NCI-H146 treated with DMSO at 0.1 percent for 48 hours (cell line): ENCODE results near the gene MAGI2.
"Not testable (repeated sequence)": the region's sequence is repeated elsewhere in the genome, so short reads cannot be mapped to it uniquely, and the experiment has no call there.

Experiments
- DNase-seq: peaks from one replicate; lab custom pipeline; 2025; ENCODE audit not compliant: unreplicated experiment; lab: John Stamatoyannopoulos, UW

MAGI2 gene

DNA sequence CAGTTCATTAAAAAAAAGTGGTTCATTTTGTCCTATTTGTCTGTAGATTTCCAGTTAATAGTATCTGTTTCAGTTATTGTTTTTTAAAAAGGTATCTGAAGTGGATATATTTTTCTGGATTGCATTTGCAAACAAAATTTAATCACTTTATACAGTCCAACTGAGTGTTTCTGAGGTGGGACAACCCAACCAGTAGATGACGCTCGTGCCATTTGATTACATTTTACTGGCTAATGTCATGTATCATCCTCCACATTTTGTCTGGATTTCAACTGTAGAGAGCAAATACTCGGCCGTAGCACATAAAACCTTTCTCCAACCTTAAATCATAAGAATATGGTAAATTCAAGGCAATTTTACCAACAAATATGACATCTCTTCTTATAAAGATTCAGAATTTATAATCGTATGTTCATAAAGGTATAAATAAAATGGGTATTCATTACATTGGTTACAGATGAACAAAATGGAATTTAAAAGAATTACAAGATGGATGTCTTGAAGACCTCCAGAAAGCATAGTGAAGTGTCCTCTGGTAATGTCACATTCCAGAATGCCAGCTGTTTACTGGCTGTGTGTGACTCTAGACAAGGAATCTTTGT lies 865.9 kb downstream of the MAGI2 start:
- DNase-seq, result no peak

DNA sequence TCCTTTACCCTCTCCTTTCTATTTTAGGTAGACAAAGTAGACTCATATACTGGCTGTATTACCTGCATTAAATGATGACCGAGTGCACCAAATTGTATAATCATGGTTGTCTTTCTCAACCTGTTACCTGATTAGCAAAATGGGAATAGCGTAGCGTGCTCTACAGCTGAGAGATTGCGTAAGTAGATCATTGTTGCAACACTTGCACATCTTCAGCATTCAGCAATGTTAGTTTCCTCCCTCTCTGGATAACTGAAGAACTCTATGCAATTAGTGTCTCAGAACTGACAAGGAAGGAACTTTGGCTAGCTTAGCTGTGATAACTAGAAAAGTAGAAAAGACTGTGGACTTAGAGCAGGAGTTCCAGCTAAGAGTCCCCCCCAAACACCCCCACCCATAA lies 867.5 kb downstream of the MAGI2 start:
- DNase-seq, result no peak

DNA sequence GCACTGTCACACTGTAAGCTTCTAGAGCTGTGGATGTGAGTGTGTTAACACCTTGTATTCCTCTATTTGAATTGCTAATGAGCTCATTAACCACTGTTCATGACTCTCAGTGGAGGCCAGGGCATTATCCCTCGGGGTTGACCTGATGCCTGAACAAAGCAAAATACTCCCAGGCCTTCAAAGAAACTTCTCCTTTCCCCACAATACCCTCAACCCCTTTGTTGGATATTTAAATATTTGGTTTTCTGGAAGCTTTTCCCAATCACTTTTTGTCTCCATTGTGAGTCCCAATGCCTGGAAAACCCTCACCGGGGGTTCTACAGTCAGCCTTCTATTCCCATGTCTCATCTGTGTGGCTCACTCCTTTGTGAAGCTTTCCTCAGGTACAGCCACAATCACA lies 874.8 kb downstream of the MAGI2 start:
- DNase-seq, result no peak

DNA sequence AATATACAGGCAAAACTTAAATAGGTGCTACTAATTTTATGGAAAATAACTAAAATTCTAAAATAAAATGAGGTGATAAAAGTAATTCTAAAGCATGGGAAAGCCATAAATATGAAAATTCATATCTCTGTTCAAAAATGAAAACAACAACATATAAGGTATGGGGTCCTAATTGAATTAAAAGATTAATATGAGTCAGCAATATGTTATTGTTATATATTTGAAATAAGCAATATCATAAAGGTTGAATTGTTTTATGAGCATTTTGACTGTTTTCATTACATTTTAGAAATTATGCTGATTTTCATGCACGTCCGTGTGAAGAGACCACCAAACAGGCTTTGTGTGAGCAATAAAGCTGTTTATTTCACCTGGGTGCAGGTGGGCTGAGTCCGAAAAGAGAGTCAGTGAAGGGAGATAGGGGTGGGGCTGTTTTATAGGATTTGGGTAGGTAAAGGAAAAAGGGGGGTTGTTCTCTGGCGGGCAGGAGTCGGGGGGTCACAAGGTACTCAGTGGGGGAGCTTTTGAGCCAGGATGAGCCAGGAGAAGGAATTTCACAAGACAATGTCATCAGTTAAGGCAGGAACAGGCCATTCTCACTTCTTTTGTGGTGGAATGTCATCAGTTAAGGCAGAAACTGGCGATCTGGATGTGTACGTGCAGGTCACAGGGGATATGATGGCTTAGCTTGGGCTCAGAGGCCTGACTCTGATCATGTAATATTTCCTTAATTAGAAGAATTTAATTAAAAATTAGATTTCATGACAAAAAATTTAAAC lies 876.1 kb downstream of the MAGI2 start:
- not testable (repeated sequence) for DNase-seq

DNA sequence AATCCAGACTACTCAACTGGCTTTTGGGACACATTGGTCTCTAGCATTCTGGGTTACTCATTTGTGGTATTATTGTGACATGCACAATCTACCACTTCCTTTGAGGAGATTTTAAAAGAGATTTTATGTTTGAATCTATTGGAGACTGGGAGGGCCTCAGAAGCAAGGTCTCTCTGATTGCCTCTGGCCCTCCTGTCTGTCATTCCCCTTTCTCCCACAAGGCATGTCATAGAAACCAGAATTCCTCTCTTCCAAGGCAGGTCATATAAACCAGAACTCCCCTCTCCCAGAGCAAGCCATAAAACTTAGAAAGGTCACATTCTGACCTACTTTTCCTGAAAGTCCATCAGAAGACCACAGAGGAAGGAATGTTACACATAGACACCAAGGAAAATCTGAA lies 877.2 kb downstream of the MAGI2 start:
- DNase-seq, result no peak

DNA sequence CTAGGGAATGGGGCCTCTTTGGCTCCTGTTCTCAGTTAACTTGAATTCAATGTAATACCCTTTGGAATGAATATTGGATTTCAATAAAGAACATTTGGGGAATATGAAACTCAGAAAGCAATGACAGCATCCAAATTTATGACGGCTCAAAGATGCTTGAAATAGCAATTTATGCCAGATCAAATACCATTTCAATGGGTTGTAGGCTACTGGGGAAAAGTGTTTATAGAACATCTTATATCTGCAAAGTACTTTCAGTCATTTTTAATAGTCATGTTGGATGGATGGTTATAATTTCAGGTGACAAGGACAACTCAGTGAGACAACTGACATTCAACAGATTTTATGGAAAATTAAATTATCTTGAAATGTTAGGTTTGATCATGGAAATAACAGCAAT lies 882.2 kb downstream of the MAGI2 start:
- DNase-seq, result no peak

DNA sequence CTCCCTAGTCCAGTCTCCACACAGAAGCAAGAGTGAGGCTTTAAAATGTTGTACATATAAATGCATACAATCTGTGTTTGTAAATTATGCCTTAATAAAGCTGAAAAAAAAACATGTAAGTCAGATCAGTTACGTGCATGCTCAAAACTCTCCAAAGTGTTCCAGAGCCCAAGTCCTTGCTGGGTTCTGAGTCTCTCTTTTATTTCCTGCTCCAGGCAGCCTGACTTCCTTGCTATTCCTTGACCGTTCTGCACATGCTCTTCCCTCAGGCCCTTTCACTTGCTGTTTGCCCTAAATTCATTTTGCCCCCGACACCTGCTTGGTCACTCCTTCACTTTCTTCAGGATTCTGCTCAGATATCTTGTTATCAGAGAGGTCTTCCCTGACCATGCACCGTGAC lies 884.8 kb downstream of the MAGI2 start:
- DNase-seq, result no peak

DNA sequence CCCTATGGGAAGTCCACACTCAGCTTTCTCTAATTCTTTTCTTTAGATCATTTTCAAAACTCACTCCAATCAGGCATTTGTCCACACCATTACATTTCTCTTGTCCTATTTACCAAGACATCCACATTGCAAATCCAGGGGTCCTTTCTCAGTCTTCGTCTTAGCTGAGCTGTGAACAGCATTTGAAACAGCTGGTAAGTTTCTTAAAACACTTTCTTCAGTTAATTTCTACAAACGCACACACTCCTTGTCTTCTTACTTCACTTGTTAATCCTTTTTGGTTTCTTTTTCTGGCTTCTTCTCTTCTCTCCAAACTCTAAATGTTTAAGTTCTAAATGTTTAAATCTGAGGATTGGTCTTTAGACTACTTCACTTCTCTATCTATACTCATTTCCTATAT lies 885.6 kb downstream of the MAGI2 start:
- DNase-seq, result no peak

DNA sequence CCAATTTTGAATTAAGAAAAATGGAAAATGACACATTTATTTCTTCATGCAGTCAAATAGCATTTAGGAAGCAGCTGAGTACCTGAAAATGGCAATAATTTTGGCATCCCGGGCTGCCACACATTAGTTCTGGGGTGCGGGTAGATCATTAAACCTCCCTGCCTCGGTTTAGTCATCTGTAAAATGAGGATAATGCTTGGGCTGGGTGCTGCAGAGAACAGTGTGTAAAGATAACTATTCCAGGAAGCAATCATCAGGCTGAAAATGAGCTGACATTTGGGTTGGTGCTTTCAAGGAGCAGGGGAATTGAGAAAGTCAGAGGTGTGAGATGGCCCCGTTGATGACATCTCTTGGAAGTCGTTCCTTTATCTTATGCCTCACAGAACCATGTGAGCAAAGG lies 887.7 kb downstream of the MAGI2 start:
- DNase-seq, result no peak

DNA sequence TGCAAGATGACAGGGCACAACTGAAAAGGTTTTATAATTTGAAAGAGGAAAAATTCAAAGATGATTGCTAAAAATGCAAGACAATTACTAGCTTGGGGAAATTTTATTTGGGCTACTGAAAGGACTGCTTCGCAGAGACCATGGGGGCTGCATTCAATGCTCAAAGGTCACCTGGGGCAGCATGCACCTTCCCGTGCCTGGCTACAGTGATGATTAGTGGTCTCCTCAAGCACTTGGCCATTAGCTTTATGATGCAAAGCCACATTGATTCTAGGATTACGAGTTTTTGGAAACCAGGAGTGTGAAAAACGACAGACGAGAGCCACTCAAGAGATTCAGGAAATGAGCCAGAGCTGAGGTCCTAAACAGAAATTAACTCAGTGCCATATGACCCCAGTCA lies 890.3 kb downstream of the MAGI2 start:
- DNase-seq, result no peak

DNA sequence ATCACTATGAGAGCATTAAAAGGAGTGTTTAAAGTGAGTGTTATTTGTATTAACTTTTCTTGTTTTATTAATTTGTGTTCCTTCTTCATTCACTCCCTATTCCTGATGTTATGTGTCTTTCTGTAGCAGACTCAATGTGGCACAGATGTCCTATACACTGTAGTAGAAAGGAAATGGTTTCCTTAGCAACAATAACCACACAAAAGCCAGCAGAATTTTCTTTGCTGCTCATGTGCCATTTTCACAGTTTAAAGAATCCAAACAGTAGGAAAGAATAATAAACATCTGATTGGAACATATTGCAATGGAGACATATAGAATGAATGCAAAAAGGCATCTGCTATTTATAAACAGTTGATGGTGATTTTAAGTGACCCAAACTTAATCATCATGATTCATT lies 891.3 kb downstream of the MAGI2 start:
- no peak for DNase-seq

DNA sequence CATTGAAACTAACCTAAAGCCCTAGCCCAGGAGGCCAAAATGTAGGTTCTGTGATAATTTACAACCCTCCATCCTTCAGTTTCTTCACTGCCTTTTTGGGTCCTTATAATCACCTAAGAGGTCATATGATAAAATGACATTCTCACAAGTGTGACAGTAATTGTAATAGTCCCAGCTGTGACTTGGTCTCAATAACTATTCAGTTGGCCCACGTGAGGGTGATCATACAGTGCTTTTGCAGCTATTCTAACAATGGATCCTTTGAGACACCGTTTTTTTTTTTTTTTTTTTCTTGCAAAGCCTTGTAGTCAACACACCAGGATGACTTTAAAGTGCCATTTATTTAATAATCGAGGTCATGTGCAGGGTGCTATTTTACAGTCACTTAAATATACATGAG lies 894.9 kb downstream of the MAGI2 start:
- no peak for DNase-seq

DNA sequence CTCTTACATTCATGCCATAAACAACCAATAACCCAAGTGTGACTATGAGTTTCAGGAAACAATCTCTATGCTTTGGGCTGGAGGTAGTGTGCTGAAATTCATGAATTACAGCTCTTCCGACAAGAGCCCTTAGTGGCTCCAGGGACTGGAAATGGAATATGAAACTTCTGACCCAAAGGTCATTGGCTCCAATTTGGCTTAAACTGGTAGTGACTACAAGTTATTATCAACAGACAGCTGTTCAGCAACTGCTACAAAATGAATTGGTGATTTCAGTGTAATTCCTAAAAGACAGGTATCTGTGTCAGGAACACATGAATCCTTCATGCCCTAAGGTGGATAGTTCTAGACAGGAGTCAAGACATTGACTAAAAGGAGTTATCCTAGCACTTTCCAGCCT lies 909.5 kb downstream of the MAGI2 start:
- no peak for DNase-seq

DNA sequence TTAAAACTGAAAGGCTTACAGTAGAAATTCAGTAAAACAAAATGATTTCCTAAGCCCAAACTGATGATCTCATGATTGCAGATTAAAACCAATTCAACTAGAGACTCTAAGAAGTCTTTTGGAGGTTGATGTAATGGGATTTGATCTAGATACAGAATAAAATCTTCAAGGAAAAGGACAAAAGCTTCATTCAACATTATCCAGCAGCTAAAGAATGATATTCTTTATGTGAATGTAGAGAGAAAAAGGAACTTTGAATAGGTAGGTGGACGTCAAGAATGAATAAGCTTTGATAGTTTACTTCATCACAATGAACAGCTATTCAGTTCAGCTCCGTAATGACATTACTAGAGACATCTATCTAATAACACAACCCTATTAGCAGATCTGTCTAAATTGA lies 910.5 kb downstream of the MAGI2 start:
- DNase-seq, result no peak

DNA sequence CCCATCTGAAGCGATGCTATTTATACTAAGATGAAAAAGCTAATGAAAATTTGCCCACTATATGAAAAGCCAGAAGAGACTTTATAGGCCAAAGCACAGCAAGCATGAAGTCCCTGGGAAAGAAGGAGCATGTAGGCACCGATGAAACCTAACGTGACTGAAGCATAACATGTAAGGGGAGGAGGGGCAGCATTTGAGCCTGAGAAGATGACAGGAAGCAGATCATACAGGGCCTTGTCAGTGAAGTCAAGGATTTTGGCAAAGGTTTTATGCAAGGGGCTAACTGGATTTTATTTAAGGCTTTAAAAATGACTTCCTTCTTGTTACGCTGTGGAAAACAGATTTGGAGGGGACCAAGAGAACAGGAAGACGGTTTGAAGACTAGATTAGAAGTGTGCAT lies 910.9 kb downstream of the MAGI2 start:
- DNase-seq, result no peak

DNA sequence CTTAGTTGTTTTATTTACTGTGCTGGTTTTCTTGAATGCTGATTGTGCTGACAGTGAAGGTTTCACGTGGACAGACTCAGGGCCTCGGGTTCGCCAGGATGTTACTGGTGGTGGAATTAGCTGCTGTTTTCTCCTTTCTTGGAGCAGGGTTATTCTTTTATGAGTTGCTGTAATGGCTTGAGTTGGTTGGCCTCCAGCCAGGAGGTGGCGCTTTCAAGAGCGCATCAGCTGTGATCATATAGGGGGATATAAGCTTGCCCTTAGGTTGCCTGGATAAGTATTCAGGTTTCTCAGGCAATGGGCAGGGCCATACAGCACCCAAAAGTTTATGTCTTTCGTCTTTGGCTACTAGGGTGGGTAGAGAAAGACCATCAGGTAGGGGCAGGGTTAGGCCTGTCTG lies 913.6 kb downstream of the MAGI2 start:
- no peak for DNase-seq

DNA sequence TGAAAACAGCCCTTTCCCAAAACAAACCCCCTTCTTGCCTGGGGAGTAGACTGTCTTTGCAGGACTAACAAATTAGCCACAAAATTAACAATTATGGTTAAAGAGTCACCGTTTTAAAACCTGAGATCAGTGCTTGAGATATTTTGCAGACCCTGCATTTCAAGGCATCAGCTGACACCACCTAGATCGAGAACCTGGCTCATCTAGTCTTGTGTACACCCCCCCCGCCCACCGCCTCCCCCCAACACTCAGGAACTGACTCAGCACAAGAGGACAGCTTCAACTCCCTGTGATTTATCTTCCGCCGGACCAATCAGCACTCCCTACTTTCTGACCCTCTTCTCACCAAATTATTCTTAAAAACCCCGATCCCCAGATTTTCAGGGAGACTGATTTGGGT lies 917.8 kb downstream of the MAGI2 start:
- no peak for DNase-seq

DNA sequence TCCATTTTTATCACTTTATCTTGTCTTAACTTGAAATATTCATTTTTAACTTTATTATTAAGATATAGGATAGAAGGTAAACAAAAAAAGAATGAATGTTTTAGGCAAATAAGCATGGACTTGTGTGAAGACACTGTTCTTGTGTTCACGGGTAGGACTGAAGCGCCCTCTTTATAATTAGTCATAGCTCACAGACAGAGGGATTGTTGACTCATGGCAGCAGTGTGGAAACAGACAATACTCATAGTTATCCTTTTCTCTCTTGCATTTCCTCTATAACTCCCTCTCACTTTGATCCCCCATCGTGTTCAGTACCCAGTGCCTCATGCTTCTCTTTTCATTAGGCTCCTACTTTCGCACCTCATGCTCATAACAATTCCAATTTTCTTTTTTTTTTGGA lies 923.1 kb downstream of the MAGI2 start:
- DNase-seq, result no peak

DNA sequence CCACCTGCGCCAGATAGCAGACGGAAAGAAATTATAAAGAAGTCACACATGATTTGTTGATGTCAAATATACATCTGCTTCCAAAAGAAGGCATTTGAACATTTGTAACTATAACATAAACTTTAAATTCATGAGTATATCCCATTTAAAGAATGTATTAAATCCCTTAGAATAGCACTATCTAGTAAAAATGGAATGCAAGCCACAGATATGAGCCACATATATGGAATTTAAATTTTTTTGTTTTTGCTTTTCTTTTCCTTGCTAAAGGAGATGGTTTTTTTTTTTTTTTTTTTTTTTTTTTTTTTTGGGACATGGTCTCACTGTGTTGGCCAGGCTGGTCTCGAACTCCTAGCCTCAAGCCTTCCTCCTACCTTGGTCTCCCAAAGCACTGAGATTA lies 924.1 kb downstream of the MAGI2 start:
- DNase-seq, result no peak

DNA sequence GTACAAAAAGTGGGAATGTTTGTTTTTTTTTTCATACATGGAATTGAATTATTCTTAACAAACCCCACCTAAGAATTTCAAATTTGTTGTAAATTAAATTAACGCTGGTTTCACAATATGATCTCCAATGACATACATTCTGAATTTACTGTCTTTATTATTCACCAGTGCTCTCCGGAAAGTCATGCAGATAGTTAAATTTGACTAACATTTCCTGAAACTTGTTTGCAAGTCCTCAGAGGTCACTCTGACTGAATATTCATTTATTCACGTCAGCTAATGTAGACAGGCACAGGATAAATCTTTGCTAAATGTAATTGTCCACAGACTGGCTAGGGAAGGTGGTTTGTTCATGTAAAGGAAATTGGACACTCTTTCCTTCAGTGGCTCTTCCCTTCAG lies 924.5 kb downstream of the MAGI2 start:
- DNase-seq, result no peak

DNA sequence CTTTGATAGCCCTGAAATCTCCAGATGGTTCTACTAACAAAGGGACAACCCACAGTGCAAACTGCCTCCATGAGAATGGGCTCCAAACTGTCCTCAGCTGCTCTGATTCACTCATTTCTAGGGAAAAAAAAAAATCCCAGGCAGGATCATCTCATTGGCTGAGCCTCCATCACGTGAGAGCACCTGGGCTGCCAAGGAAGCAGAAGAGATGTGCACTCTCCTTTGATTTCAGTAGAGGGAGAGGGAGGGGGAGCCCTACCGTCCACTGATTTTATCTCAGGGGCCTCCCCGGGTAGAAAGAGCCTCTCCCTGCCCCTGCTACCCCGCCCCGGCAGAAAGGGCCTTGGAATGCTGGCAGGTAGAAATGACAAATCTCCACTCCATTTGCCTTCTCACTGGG lies 929.5 kb downstream of the MAGI2 start:
- no peak for DNase-seq

DNA sequence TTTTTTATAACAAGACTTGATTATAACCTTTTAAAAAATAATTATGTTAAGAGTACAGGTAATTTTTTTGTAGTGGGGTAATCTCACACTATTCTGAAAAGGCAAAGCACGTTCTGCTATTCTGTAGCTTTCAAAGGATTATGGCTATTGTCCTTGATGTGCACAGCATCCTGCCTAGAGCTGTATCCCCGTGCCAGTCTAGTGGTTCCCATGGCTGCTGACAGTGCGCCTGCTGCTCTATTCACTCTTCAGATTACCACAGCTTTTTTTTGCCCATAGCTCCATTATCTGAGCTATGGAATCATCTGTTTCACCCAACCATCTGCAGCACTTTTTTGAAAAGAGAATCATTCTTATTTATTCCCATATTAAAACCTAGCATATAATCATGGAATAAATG lies 931.5 kb downstream of the MAGI2 start:
- no peak for DNase-seq

DNA sequence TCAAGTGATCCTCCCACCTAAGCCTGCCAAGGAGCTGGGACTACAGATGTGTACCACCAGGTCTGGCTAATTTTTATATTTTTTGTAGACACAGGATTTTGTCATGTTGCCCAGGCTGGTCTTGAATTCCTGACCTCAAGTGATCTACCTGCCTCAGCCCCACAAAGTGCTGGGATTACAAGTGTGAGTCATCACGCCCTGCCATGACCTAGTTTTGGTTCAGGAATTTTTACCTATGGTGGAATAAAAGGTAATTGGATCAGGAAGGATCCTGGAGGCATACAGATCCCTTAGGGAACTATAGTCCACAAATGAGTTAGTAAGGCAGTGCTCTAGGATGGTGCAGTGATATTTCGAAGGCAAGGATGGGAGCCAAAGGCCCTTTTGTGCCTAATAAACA lies 937.0 kb downstream of the MAGI2 start:
- DNase-seq, result no peak
